Lung (tissue), 12 donors: Measurements from ENCODE around the gene BCL2A1. TPM values are rescaled to one million over a fixed set of nuclear protein-coding genes. Genes with fewer than 3 reads are reported as not detected.
"Not testable (repeated sequence)": the region's sequence is repeated elsewhere in the genome, so short reads cannot be mapped to it uniquely, and the experiment has no call there.

Source experiments
- ATAC-seq: fragments of 200-7000 bp; cut with Tn5 transposase; one replicate; pipeline ENCODE4 v1.9.1; 2020; ENCODE audit warnings: moderate number of reproducible peaks; ENCODE audit not compliant: insufficient read depth, low FRiP score
- DNase-seq, 3 donors: peaks; one replicate each; pipeline ENCODE4 v3.0.0-alpha.2; 2013 to 2017
- H3K27ac ChIP-seq, 2 donors: one replicate each; pipeline ENCODE4 v1.5.1; 2013; ENCODE audit warnings: mild to moderate bottlenecking in 2 of 2, moderate library complexity in 2 of 2, control low read depth in 1 of 2, inconsistent platforms in 1 of 2, low read depth in 1 of 2, low read length in 1 of 2
- H3K27me3 ChIP-seq, 3 donors: one replicate each; pipeline ENCODE4 v1.5.1; 2013; ENCODE audit warnings: low read length in 2 of 3; ENCODE audit not compliant: control insufficient read depth in 3 of 3, insufficient read depth in 3 of 3
- H3K36me3 ChIP-seq, 4 donors: one replicate each; pipeline ENCODE4 v1.5.1; 2013; ENCODE audit warnings: low read length in 4 of 4, mild to moderate bottlenecking in 1 of 4, moderate library complexity in 1 of 4; ENCODE audit not compliant: control insufficient read depth in 4 of 4, insufficient read depth in 4 of 4
- H3K4me1 ChIP-seq, 5 donors: one replicate each; pipeline ENCODE4 v1.5.1; 2013; ENCODE audit warnings: low read length in 5 of 5, mild to moderate bottlenecking in 2 of 5, moderate library complexity in 1 of 5; ENCODE audit not compliant: control insufficient read depth in 5 of 5, insufficient read depth in 5 of 5
- H3K4me3 ChIP-seq: one replicate; pipeline ENCODE4 v1.5.1; 2013; ENCODE audit warnings: mild to moderate bottlenecking, control low read depth, moderate library complexity
- H3K9ac ChIP-seq, 2 donors: one replicate each; pipeline ENCODE4 v1.5.1; 2013; ENCODE audit warnings: low read length in 2 of 2, control low read depth in 1 of 2; ENCODE audit not compliant: insufficient read depth in 1 of 2
- H3K9me3 ChIP-seq, 4 donors: one replicate each; pipeline ENCODE4 v1.5.1; 2013; ENCODE audit warnings: low read length in 3 of 4, mild to moderate bottlenecking in 1 of 4, moderate library complexity in 1 of 4; ENCODE audit not compliant: control insufficient read depth in 4 of 4, insufficient read depth in 3 of 4
- WGBS, 2 donors: extraction: QIAGEN DNeasy Blood & Tissue Kit; methylation state at CpG; one replicate each; pipeline ENCODE4 v1.1.7; 2013; 5-methylcytosine and 5-hydroxymethylcytosine counted together
- polyA plus RNA-seq, 2 donors: library from polyadenylated mRNA; stranded (reverse); fragments of 200-250 nt; gene quantifications; one replicate each; pipeline ENCODE4 v1.2.1, GENCODE V29; 2013
- total RNA-seq, 2 donors: library from RNA; depleted of rRNA in 1 of 2; stranded (reverse); fragments of >200 nt in 1 of 2; gene quantifications; one replicate each; pipeline ENCODE4 v1.2.1, GENCODE V29; 2014 to 2021
- TF ChIP-seq, protein P1 (sequence below): IDR thresholded peaks from 2 replicates; pipeline ENCODE4 v1.5.1; 2012; ENCODE audit warnings: mild to moderate bottlenecking; ENCODE audit errors: control extremely low read depth, extremely low read depth
- donor health status: control.
- donor health status: control.
- donor health status: Bipolar disorder and iron deficiency.
- donor health status: healthy.
- donor health status: DM: yes; HTN: yes; CAD: no.

The BCL2A1 gene
- total and polyA plus RNA-seq, 4 donors: 27.4 to 323 (median 49.3) TPM

- Histone ChIP-seq H3K4me3 (no peak overlapping the region), H3K27ac (no peak overlapping the region), H3K27me3 (no peaks in the 10 kb centered on the region), H3K36me3 (peaks cover 0 to 20% (median 4%) of the 10 kb centered on the region in 4 donors), H3K9me3 (peaks cover 2 to 44% (median 24%) of the 10 kb centered on the region in 4 donors), H3K9ac (no peak overlapping the region), H3K4me1 (no peaks in the 10 kb centered on the region)
- WGBS, 2 donors: 82 to 92% methylated on average over 3 of the region's 3 CpGs
- TF ChIP-seq, protein P1, sequence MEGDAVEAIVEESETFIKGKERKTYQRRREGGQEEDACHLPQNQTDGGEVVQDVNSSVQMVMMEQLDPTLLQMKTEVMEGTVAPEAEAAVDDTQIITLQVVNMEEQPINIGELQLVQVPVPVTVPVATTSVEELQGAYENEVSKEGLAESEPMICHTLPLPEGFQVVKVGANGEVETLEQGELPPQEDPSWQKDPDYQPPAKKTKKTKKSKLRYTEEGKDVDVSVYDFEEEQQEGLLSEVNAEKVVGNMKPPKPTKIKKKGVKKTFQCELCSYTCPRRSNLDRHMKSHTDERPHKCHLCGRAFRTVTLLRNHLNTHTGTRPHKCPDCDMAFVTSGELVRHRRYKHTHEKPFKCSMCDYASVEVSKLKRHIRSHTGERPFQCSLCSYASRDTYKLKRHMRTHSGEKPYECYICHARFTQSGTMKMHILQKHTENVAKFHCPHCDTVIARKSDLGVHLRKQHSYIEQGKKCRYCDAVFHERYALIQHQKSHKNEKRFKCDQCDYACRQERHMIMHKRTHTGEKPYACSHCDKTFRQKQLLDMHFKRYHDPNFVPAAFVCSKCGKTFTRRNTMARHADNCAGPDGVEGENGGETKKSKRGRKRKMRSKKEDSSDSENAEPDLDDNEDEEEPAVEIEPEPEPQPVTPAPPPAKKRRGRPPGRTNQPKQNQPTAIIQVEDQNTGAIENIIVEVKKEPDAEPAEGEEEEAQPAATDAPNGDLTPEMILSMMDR: no peak
- DNase-seq (no peak), ATAC-seq (no peak)
These were observed 54.4 kb downstream of the BCL2A1 start for GRCh38 chr15:79916502-79917132.

DNA sequence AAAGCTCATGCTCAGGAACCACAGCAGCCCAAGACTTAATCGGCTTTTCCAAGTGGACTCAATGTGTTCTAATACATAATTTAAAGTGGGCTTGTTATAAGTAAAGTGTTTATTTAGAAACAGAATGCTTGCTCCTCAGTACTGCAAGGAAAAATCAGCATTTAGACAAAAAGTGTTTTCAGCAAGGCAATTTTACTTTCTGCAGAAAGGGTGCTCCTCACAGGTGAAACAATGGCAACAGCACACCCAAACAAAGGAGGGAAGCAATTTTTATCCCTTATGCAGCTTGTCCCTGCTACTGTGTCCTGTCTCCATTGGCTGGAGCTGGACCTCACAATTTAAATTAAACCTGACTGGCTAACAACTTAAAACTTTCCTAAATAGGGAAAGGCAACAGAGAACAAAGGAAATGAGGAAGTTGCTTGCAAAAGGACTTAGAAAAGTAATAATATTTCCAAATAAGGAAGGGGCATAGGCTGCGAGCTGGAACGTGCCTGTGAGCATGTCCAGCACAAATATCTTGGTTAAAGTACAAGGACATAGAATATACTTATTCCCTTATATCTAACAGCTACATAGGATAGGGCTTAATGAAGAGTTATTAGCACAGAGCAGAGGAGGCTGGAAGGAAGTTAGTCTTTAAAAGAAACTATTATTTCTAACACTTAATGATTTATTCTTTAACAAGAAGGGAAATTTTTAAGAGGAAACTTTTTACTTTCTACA is 55.1 kb downstream of the BCL2A1 start:
- H3K4me1 ChIP-seq, H3K27ac ChIP-seq, ATAC-seq, DNase-seq, H3K27me3 ChIP-seq, H3K4me3 ChIP-seq, H3K9ac ChIP-seq: not testable (repeated sequence)
- Histone ChIP-seq H3K36me3 (peaks cover 0 to 15% (median 4%) of the 10 kb centered on the region in 4 donors), H3K9me3 (peaks cover 2 to 44% (median 24%) of the 10 kb centered on the region in 4 donors)
- WGBS, 2 donors: 65 to 83% methylated on average over 3 of the region's 3 CpGs

GRCh38 chr15:79914728-79915127 is 56.3 kb downstream of the BCL2A1 start:
- H3K27me3 ChIP-seq: no peaks in the 10 kb centered on the region
- no peak overlapping the region for H3K4me3 ChIP-seq
- no peak overlapping the region for H3K9ac ChIP-seq
- peaks cover 2 to 36% (median 21%) of the 10 kb centered on the region in 4 donors for H3K9me3 ChIP-seq
- DNase-seq (no peak), ATAC-seq (no peak)
- TF ChIP-seq, protein P1: no peak
- H3K36me3 ChIP-seq: peaks cover 0 to 13% (median 2%) of the 10 kb centered on the region in 4 donors
- no peak overlapping the region for H3K27ac ChIP-seq
- H3K4me1 ChIP-seq: no peaks in the 10 kb centered on the region

Other genes starting within 250 kb of the BCL2A1 start
- 10 to 100 TPM; 26.2 to 57.4 TPM for gene MTHFS, start 74.2 kb downstream of the BCL2A1 start, total RNA-seq
- 100 to 1,000 TPM; 116 to 156 TPM for gene MTHFS, start 74.2 kb downstream of the BCL2A1 start, polyA plus RNA-seq
- gene ZFAND6, start 88.5 kb upstream of the BCL2A1 start, total RNA-seq: 100 to 1,000 TPM in 1 of 2 donors, 10 to 100 TPM in 1; 68.4 to 160 TPM
- gene ZFAND6, start 88.5 kb upstream of the BCL2A1 start, polyA plus RNA-seq: 10 to 100 TPM; 49.6 to 94.4 TPM
- gene FAH, start 181.8 kb upstream of the BCL2A1 start, total RNA-seq: 10 to 100 TPM; 23.7 to 48.9 TPM
- gene FAH, start 181.8 kb upstream of the BCL2A1 start, polyA plus RNA-seq: 10 to 100 TPM; 49.4 to 55.5 TPM